SK-N-SH treated with all-trans-retinoic acid at 6 μM for 48 hours (cell line): ENCODE data around the gene FOXN1.

ENCODE experiments used
- ATAC-seq: fragments of 200-7000 bp; cut with Tn5 transposase; 3 replicates; pipeline ENCODE4 v1.9.1; 2020; ENCODE audit warnings: mild to moderate bottlenecking, moderate library complexity
- BACH2 ChIP-seq: fragments of 250-450 bp; sonication (Bioruptor Pico); IDR thresholded peaks from 2 replicates; pipeline ENCODE4 v1.9.0; 2021; ENCODE audit warnings: mild to moderate bottlenecking, borderline replicate concordance
- CSDC2 ChIP-seq: fragments of 250-450 bp; sonication (Bioruptor Pico); IDR thresholded peaks from 2 replicates; pipeline ENCODE4 v1.5.0; 2020; ENCODE audit warnings: mild to moderate bottlenecking, moderate library complexity
- CSRNP3 ChIP-seq: fragments of 250-450 bp; sonication (Bioruptor Pico); IDR thresholded peaks from 2 replicates; pipeline ENCODE4 v1.5.1; 2021; ENCODE audit warnings: mild to moderate bottlenecking, moderate library complexity
- ISL1 ChIP-seq: fragments of 250-450 bp; sonication (Bioruptor Pico); IDR thresholded peaks from 2 replicates; pipeline ENCODE4 v2.1.2; 2022; ENCODE audit warnings: mild to moderate bottlenecking, moderate library complexity
- OSR1 ChIP-seq: fragments of 250-450 bp; sonication (Bioruptor Pico); IDR thresholded peaks from 2 replicates; pipeline ENCODE4 v1.8.0; 2022; ENCODE audit warnings: moderate library complexity, mild to moderate bottlenecking, inconsistent platforms
- PPARA ChIP-seq: fragments of 250-450 bp; sonication (Bioruptor Pico); IDR thresholded peaks from 2 replicates; pipeline ENCODE4 v1.5.0; 2020; ENCODE audit warnings: mild to moderate bottlenecking, borderline replicate concordance
- RARB ChIP-seq: fragments of 250-450 bp; sonication (Bioruptor Pico); IDR thresholded peaks from 2 replicates; pipeline ENCODE4 v1.8.0; 2021; ENCODE audit warnings: mild to moderate bottlenecking, moderate library complexity
- SNAI2 ChIP-seq: fragments of 250-450 bp; sonication (Bioruptor Pico); IDR thresholded peaks from 2 replicates; pipeline ENCODE4 v1.5.0; 2020; ENCODE audit warnings: mild to moderate bottlenecking, moderate library complexity
- TCF4 ChIP-seq: fragments of 250-450 bp; sonication (Bioruptor Pico); IDR thresholded peaks from 2 replicates; pipeline ENCODE4 v1.8.0; 2021; ENCODE audit warnings: mild to moderate bottlenecking, moderate library complexity, borderline replicate concordance
- TSHZ2 ChIP-seq: fragments of 250-450 bp; sonication (Bioruptor Pico); IDR thresholded peaks from 2 replicates; pipeline ENCODE4 v1.5.0; 2020; ENCODE audit warnings: mild to moderate bottlenecking, moderate library complexity
- ZC3H10 ChIP-seq: fragments of 250-450 bp; sonication (Bioruptor Pico); IDR thresholded peaks from 2 replicates; pipeline ENCODE4 v1.5.1; 2021; ENCODE audit warnings: mild to moderate bottlenecking, moderate library complexity
- ZFP3 ChIP-seq: fragments of 250-450 bp; sonication (Bioruptor Pico); IDR thresholded peaks from 2 replicates; pipeline ENCODE4 v1.5.0; 2020; ENCODE audit warnings: mild to moderate bottlenecking, moderate library complexity
- ZFP30 ChIP-seq: fragments of 450-650 bp; formaldehyde crosslinking; IDR thresholded peaks from 2 replicates; pipeline ENCODE4 v1.5.0; 2022; ENCODE audit warnings: mild to moderate bottlenecking, moderate library complexity
- ZNF565 ChIP-seq: fragments of 450-650 bp; formaldehyde crosslinking; conservative IDR thresholded peaks from 2 replicates; pipeline ENCODE4 v1.5.0; 2020; ENCODE audit warnings: low read depth, mild to moderate bottlenecking, moderate library complexity
- ZNF70 ChIP-seq: fragments of 450-650 bp; formaldehyde crosslinking; IDR thresholded peaks from 2 replicates; pipeline ENCODE4 v1.5.0; 2020; ENCODE audit warnings: mild to moderate bottlenecking, moderate library complexity
- ZNF8 ChIP-seq: fragments of 450-650 bp; formaldehyde crosslinking; IDR thresholded peaks from 2 replicates; pipeline ENCODE4 v1.5.0; 2020; ENCODE audit warnings: mild to moderate bottlenecking, moderate library complexity
- TF ChIP-seq, protein P1 (sequence below): fragments of 250-450 bp; sonication (Bioruptor Pico); IDR thresholded peaks from 2 replicates; pipeline ENCODE4 v1.5.1; 2020; ENCODE audit warnings: low read depth, mild to moderate bottlenecking, moderate library complexity
- TF ChIP-seq, protein P2 (sequence below): fragments of 250-450 bp; sonication (Bioruptor Pico); IDR thresholded peaks from 2 replicates; pipeline ENCODE4 v1.8.0; 2021; ENCODE audit warnings: low read depth, mild to moderate bottlenecking, moderate library complexity, borderline replicate concordance
- TF ChIP-seq, protein P3 (sequence below): fragments of 250-450 bp; sonication (Bioruptor Pico); IDR thresholded peaks from 2 replicates; pipeline ENCODE4 v1.8.0; 2020; ENCODE audit warnings: mild to moderate bottlenecking, moderate library complexity, borderline replicate concordance

Gene FOXN1

GRCh38 chr17:28534740-28535375, 28.7 kb downstream of the FOXN1 start:
- TF ChIP-seq ZNF8 (CRISPR knock-in tag) (no peak), ISL1 (CRISPR knock-in tag) (no peak), ZFP3 (CRISPR knock-in tag) (no peak), SNAI2 (CRISPR knock-in tag) (no peak), ZNF70 (CRISPR knock-in tag) (no peak), ZFP30 (CRISPR knock-in tag) (no peak), TCF4 (CRISPR knock-in tag) (no peak), CSDC2 (CRISPR knock-in tag) (no peak), PPARA (CRISPR knock-in tag) (no peak), CSRNP3 (CRISPR knock-in tag) (no peak), OSR1 (no peak), ZNF565 (no peak), ZC3H10 (no peak), BACH2 (CRISPR knock-in tag) (no peak), RARB (CRISPR knock-in tag) (no peak)
- TF ChIP-seq, protein P1, sequence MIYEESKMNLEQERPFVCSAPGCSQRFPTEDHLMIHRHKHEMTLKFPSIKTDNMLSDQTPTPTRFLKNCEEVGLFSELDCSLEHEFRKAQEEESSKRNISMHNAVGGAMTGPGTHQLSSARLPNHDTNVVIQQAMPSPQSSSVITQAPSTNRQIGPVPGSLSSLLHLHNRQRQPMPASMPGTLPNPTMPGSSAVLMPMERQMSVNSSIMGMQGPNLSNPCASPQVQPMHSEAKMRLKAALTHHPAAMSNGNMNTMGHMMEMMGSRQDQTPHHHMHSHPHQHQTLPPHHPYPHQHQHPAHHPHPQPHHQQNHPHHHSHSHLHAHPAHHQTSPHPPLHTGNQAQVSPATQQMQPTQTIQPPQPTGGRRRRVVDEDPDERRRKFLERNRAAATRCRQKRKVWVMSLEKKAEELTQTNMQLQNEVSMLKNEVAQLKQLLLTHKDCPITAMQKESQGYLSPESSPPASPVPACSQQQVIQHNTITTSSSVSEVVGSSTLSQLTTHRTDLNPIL (CRISPR knock-in tag): no peak
- TF ChIP-seq, protein P2, sequence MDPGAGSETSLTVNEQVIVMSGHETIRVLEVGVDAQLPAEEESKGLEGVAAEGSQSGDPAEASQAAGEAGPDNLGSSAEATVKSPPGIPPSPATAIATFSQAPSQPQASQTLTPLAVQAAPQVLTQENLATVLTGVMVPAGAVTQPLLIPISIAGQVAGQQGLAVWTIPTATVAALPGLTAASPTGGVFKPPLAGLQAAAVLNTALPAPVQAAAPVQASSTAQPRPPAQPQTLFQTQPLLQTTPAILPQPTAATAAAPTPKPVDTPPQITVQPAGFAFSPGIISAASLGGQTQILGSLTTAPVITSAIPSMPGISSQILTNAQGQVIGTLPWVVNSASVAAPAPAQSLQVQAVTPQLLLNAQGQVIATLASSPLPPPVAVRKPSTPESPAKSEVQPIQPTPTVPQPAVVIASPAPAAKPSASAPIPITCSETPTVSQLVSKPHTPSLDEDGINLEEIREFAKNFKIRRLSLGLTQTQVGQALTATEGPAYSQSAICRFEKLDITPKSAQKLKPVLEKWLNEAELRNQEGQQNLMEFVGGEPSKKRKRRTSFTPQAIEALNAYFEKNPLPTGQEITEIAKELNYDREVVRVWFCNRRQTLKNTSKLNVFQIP (CRISPR knock-in tag): no peak
- no peak for ATAC-seq

- TF ChIP-seq, protein P3, sequence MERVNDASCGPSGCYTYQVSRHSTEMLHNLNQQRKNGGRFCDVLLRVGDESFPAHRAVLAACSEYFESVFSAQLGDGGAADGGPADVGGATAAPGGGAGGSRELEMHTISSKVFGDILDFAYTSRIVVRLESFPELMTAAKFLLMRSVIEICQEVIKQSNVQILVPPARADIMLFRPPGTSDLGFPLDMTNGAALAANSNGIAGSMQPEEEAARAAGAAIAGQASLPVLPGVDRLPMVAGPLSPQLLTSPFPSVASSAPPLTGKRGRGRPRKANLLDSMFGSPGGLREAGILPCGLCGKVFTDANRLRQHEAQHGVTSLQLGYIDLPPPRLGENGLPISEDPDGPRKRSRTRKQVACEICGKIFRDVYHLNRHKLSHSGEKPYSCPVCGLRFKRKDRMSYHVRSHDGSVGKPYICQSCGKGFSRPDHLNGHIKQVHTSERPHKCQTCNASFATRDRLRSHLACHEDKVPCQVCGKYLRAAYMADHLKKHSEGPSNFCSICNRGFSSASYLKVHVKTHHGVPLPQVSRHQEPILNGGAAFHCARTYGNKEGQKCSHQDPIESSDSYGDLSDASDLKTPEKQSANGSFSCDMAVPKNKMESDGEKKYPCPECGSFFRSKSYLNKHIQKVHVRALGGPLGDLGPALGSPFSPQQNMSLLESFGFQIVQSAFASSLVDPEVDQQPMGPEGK (CRISPR knock-in tag): no peak
- TF ChIP-seq TCF4 (CRISPR knock-in tag): no peak
- TF ChIP-seq ZNF8 (CRISPR knock-in tag): no peak
- TF ChIP-seq TSHZ2 (CRISPR knock-in tag): no peak
- no peak for TF ChIP-seq ISL1 (CRISPR knock-in tag)
- TF ChIP-seq, protein P2 (CRISPR knock-in tag): no peak
- no peak for ATAC-seq
Observed at GRCh38 chr17:28536532-28537218, 30.5 kb downstream of the FOXN1 start.
